SK-N-SH treated with all-trans-retinoic acid at 6 μM for 48 hours (cell line): ENCODE measurements around the gene CTSD.

ENCODE experiments used
- ATAC-seq: fragments of 200-7000 bp; cut with Tn5 transposase; 3 replicates; pipeline ENCODE4 v1.9.1; 2020; ENCODE audit warnings: mild to moderate bottlenecking, moderate library complexity
- ARNTL ChIP-seq: fragments of 450-650 bp; formaldehyde crosslinking; IDR thresholded peaks from 2 replicates; pipeline ENCODE4 v1.5.0; 2020; ENCODE audit warnings: low read depth, mild to moderate bottlenecking, moderate library complexity, borderline replicate concordance
- BACH2 ChIP-seq: fragments of 250-450 bp; sonication (Bioruptor Pico); IDR thresholded peaks from 2 replicates; pipeline ENCODE4 v1.9.0; 2021; ENCODE audit warnings: mild to moderate bottlenecking, borderline replicate concordance
- CSDC2 ChIP-seq: fragments of 250-450 bp; sonication (Bioruptor Pico); IDR thresholded peaks from 2 replicates; pipeline ENCODE4 v1.5.0; 2020; ENCODE audit warnings: mild to moderate bottlenecking, moderate library complexity
- ESRRG ChIP-seq: fragments of 250-450 bp; sonication (Bioruptor Pico); IDR thresholded peaks from 2 replicates; pipeline ENCODE4 v1.6.1; 2021; ENCODE audit warnings: mild to moderate bottlenecking
- ISL1 ChIP-seq: fragments of 250-450 bp; sonication (Bioruptor Pico); IDR thresholded peaks from 2 replicates; pipeline ENCODE4 v2.1.2; 2022; ENCODE audit warnings: mild to moderate bottlenecking, moderate library complexity
- OSR1 ChIP-seq: fragments of 250-450 bp; sonication (Bioruptor Pico); IDR thresholded peaks from 2 replicates; pipeline ENCODE4 v1.8.0; 2022; ENCODE audit warnings: moderate library complexity, mild to moderate bottlenecking, inconsistent platforms
- PPARA ChIP-seq: fragments of 250-450 bp; sonication (Bioruptor Pico); IDR thresholded peaks from 2 replicates; pipeline ENCODE4 v1.5.0; 2020; ENCODE audit warnings: mild to moderate bottlenecking, borderline replicate concordance
- RARB ChIP-seq: fragments of 250-450 bp; sonication (Bioruptor Pico); IDR thresholded peaks from 2 replicates; pipeline ENCODE4 v1.8.0; 2021; ENCODE audit warnings: mild to moderate bottlenecking, moderate library complexity
- SNAI2 ChIP-seq: fragments of 250-450 bp; sonication (Bioruptor Pico); IDR thresholded peaks from 2 replicates; pipeline ENCODE4 v1.5.0; 2020; ENCODE audit warnings: mild to moderate bottlenecking, moderate library complexity
- TCF4 ChIP-seq: fragments of 250-450 bp; sonication (Bioruptor Pico); IDR thresholded peaks from 2 replicates; pipeline ENCODE4 v1.8.0; 2021; ENCODE audit warnings: mild to moderate bottlenecking, moderate library complexity, borderline replicate concordance
- TOX ChIP-seq: fragments of 250-450 bp; sonication (Bioruptor Pico); IDR thresholded peaks from 2 replicates; pipeline ENCODE4 v1.8.0; 2021; ENCODE audit warnings: mild to moderate bottlenecking, moderate library complexity, borderline replicate concordance
- ZC3H10 ChIP-seq: fragments of 250-450 bp; sonication (Bioruptor Pico); IDR thresholded peaks from 2 replicates; pipeline ENCODE4 v1.5.1; 2021; ENCODE audit warnings: mild to moderate bottlenecking, moderate library complexity
- ZNF565 ChIP-seq: fragments of 450-650 bp; formaldehyde crosslinking; conservative IDR thresholded peaks from 2 replicates; pipeline ENCODE4 v1.5.0; 2020; ENCODE audit warnings: low read depth, mild to moderate bottlenecking, moderate library complexity
- ZNF70 ChIP-seq: fragments of 450-650 bp; formaldehyde crosslinking; IDR thresholded peaks from 2 replicates; pipeline ENCODE4 v1.5.0; 2020; ENCODE audit warnings: mild to moderate bottlenecking, moderate library complexity
- ZNF8 ChIP-seq: fragments of 450-650 bp; formaldehyde crosslinking; IDR thresholded peaks from 2 replicates; pipeline ENCODE4 v1.5.0; 2020; ENCODE audit warnings: mild to moderate bottlenecking, moderate library complexity
- TF ChIP-seq, protein P1 (sequence below): fragments of 250-450 bp; sonication (Bioruptor Pico); IDR thresholded peaks from 2 replicates; pipeline ENCODE4 v1.5.1; 2021; ENCODE audit warnings: mild to moderate bottlenecking, moderate library complexity
- TF ChIP-seq, protein P2 (sequence below): fragments of 250-450 bp; sonication (Bioruptor Pico); IDR thresholded peaks from 2 replicates; pipeline ENCODE4 v1.5.0; 2020; ENCODE audit warnings: mild to moderate bottlenecking, moderate library complexity
- TF ChIP-seq, protein P3 (sequence below): fragments of 250-450 bp; sonication (Bioruptor Pico); IDR thresholded peaks from 2 replicates; pipeline ENCODE4 v1.5.1; 2020; ENCODE audit warnings: low read depth, mild to moderate bottlenecking, moderate library complexity
- TF ChIP-seq, protein P4 (sequence below): fragments of 250-450 bp; sonication (Bioruptor Pico); IDR thresholded peaks from 2 replicates; pipeline ENCODE4 v1.8.0; 2021; ENCODE audit warnings: low read depth, mild to moderate bottlenecking, moderate library complexity, borderline replicate concordance

CTSD gene

DNA sequence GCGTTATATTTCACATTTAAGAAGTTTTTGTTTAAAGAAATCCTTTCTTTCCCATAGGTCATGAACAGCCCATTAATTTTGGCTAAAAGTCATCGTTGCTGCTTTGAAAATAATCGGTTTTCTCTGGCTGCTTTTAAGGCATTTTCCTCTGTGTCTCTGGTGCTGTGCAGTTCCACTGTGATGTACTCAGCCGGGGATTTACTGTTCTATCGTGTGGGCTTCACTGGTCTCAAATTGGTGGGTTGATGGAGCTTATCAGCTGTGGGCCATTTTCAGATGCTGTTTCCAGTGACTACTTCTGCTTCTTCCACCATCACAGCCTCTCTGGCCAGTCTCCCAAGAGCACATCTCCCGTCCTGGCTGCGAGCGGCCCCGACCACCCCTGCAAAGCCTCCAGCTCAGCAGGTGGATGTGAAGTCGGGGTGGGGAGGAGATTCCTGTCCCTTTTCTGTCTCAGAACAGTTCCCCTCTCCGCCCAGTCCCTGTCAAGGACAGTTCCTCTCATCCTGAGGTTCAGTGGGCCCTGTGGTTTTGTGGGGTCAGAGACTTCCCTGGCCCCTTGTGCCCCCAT lies 33.6 kb downstream of the CTSD start:
- no peak for TF ChIP-seq PPARA (CRISPR knock-in tag)
- no peak for TF ChIP-seq SNAI2 (CRISPR knock-in tag)
- TF ChIP-seq ZC3H10 (CRISPR knock-in tag): no peak
- TF ChIP-seq, protein P1, sequence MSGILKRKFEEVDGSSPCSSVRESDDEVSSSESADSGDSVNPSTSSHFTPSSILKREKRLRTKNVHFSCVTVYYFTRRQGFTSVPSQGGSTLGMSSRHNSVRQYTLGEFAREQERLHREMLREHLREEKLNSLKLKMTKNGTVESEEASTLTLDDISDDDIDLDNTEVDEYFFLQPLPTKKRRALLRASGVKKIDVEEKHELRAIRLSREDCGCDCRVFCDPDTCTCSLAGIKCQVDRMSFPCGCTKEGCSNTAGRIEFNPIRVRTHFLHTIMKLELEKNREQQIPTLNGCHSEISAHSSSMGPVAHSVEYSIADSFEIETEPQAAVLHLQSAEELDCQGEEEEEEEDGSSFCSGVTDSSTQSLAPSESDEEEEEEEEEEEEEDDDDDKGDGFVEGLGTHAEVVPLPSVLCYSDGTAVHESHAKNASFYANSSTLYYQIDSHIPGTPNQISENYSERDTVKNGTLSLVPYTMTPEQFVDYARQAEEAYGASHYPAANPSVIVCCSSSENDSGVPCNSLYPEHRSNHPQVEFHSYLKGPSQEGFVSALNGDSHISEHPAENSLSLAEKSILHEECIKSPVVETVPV (CRISPR knock-in tag): no peak
- no peak for TF ChIP-seq ISL1 (CRISPR knock-in tag)
- TF ChIP-seq, protein P2, sequence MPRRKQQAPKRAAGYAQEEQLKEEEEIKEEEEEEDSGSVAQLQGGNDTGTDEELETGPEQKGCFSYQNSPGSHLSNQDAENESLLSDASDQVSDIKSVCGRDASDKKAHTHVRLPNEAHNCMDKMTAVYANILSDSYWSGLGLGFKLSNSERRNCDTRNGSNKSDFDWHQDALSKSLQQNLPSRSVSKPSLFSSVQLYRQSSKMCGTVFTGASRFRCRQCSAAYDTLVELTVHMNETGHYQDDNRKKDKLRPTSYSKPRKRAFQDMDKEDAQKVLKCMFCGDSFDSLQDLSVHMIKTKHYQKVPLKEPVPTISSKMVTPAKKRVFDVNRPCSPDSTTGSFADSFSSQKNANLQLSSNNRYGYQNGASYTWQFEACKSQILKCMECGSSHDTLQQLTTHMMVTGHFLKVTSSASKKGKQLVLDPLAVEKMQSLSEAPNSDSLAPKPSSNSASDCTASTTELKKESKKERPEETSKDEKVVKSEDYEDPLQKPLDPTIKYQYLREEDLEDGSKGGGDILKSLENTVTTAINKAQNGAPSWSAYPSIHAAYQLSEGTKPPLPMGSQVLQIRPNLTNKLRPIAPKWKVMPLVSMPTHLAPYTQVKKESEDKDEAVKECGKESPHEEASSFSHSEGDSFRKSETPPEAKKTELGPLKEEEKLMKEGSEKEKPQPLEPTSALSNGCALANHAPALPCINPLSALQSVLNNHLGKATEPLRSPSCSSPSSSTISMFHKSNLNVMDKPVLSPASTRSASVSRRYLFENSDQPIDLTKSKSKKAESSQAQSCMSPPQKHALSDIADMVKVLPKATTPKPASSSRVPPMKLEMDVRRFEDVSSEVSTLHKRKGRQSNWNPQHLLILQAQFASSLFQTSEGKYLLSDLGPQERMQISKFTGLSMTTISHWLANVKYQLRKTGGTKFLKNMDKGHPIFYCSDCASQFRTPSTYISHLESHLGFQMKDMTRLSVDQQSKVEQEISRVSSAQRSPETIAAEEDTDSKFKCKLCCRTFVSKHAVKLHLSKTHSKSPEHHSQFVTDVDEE (CRISPR knock-in tag): no peak
- TF ChIP-seq, protein P3, sequence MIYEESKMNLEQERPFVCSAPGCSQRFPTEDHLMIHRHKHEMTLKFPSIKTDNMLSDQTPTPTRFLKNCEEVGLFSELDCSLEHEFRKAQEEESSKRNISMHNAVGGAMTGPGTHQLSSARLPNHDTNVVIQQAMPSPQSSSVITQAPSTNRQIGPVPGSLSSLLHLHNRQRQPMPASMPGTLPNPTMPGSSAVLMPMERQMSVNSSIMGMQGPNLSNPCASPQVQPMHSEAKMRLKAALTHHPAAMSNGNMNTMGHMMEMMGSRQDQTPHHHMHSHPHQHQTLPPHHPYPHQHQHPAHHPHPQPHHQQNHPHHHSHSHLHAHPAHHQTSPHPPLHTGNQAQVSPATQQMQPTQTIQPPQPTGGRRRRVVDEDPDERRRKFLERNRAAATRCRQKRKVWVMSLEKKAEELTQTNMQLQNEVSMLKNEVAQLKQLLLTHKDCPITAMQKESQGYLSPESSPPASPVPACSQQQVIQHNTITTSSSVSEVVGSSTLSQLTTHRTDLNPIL (CRISPR knock-in tag): no peak
- no peak for TF ChIP-seq OSR1 (CRISPR knock-in tag)
- no peak for TF ChIP-seq ARNTL
- TF ChIP-seq TCF4 (CRISPR knock-in tag): no peak
- no peak for TF ChIP-seq RARB (CRISPR knock-in tag)
- TF ChIP-seq BACH2: no peak
- TF ChIP-seq TOX (CRISPR knock-in tag): no peak
- TF ChIP-seq, protein P4, sequence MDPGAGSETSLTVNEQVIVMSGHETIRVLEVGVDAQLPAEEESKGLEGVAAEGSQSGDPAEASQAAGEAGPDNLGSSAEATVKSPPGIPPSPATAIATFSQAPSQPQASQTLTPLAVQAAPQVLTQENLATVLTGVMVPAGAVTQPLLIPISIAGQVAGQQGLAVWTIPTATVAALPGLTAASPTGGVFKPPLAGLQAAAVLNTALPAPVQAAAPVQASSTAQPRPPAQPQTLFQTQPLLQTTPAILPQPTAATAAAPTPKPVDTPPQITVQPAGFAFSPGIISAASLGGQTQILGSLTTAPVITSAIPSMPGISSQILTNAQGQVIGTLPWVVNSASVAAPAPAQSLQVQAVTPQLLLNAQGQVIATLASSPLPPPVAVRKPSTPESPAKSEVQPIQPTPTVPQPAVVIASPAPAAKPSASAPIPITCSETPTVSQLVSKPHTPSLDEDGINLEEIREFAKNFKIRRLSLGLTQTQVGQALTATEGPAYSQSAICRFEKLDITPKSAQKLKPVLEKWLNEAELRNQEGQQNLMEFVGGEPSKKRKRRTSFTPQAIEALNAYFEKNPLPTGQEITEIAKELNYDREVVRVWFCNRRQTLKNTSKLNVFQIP (CRISPR knock-in tag): no peak
- no peak for TF ChIP-seq ZNF8 (CRISPR knock-in tag)
- TF ChIP-seq ESRRG (CRISPR knock-in tag): no peak
- no peak for TF ChIP-seq ZNF70 (CRISPR knock-in tag)
- TF ChIP-seq, all 23 proteins: peak for 0
- ATAC-seq: no peak

DNA sequence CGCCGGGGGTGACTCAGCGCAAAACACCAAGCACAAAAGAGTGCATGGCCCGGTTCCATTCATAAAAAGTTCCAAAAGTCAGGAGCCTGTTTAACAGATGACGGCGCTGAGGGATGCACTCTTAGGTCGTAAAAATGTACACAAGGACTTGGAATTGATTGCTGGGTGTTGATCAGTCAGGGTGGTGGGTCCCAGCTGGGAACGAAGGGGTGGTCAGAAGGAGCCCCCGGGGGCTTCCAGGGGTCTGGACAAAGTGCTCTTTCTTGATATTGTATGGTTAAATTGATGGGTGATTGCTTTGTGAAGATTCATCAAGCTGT lies 34.1 kb downstream of the CTSD start:
- TF ChIP-seq ZNF70 (CRISPR knock-in tag) (no peak), RARB (CRISPR knock-in tag) (no peak), OSR1 (CRISPR knock-in tag) (no peak), ZNF565 (no peak), CSDC2 (CRISPR knock-in tag) (no peak), TOX (CRISPR knock-in tag) (no peak), TCF4 (CRISPR knock-in tag) (no peak)
- TF ChIP-seq, protein P4 (CRISPR knock-in tag): no peak
- TF ChIP-seq, protein P3 (CRISPR knock-in tag): no peak
- TF ChIP-seq, protein P2 (CRISPR knock-in tag): no peak
- no peak for ATAC-seq
